ENCODE measurements around the gene NEK10. TPM values are rescaled to one million over a fixed set of nuclear protein-coding genes. Genes with fewer than 3 reads are reported as not detected.

NEK10 gene
- polyA plus RNA-seq, 2 of the 4 experiments (the other 2 are of a cell fraction): 1.7 to 2.9 TPM

DNA sequence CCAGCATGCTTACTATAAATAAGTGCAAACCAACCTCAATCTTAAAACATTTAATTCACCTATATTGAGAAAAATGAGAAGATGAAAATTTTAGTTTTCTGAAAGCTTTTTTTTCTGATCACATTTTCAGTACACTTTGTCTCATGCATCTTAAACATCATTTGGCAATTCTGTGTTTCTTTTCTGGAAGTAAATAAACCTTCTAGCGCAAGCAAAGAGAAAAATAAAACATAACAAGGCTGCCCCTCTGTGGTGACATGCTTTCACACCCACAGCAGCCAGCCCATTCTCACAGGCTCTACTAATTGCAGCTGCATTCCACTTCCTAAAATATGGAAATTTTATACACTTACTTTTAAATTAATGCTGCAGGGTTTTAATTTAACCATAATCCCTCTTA lies 90.1 kb downstream of the NEK10 start:
- WGBS (ENCODE audit: missing lambda C conversion rate): 60% methylated on average over 1 of the region's 1 CpG
- CTCF ChIA-PET: interaction anchor here (0.6 to 1.8 kb wide), 4 partner anchors 13 to 146 kb away, joined by 4 to 7 read pairs (median 4); no protein-coding TSS in a partner anchor
- DNase-seq (ENCODE audit: low read depth in 1 of 2, low spot score in 1 of 2): peak in 1 of 2 experiments; percentile 19

DNA sequence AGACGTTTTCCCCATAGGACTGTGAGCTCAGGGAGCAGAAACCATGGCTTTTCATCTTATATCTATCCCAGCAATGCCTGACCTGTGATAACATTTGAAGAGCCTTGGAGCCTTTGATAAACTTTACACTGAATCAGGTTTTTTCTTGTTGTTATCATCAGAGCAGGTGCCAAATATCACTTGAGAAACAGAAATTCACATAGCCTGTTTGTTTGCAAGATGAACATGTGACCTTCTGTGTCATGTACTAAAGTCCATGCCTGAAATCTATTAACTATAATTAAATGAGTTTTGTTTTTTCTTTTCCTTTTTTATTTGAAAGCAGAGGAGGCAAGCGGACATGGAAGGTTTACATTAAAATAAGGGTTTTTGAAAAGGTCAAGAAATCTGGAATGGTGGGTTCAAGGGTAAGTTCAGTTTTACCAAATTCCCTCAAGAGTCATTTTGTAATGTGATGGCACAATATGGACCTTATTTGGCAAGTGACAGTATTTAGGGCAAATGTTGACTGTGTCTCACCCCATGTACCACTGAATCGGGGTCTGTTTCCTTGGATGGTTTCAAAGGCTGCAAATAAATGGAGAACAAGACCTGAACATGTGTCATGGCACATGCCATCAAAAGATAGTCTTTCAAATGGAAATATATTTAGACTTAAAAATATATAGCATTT lies 90.7 kb downstream of the NEK10 start:
- Histone ChIP-seq H3K4me1 (no peaks in the 10 kb centered on the region), H3K4me2 (no peak overlapping the region), H3K9me3 (no peaks in the 10 kb centered on the region), H3K27ac (no peak overlapping the region), H3K4me3 (no peak overlapping the region)
- WGBS (ENCODE audit: missing lambda C conversion rate): 44% methylated on average over 3 of the region's 3 CpGs
- ChIA-PET CTCF (interaction anchor here (0.6 to 1.8 kb wide), 4 partner anchors 14 to 145 kb away, joined by 4 to 7 read pairs (median 4); no protein-coding TSS in a partner anchor), POLR2A (no interaction called here)
- no peak for FAIRE-seq
- no peak for TF ChIP-seq CBX2 (IDR thresholded peaks at IDR 0.05; ENCODE audit: borderline replicate concordance, low read depth)
- TF ChIP-seq, protein P1, sequence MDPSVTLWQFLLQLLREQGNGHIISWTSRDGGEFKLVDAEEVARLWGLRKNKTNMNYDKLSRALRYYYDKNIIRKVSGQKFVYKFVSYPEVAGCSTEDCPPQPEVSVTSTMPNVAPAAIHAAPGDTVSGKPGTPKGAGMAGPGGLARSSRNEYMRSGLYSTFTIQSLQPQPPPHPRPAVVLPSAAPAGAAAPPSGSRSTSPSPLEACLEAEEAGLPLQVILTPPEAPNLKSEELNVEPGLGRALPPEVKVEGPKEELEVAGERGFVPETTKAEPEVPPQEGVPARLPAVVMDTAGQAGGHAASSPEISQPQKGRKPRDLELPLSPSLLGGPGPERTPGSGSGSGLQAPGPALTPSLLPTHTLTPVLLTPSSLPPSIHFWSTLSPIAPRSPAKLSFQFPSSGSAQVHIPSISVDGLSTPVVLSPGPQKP (IDR thresholded peaks at IDR 0.05; ENCODE audit: low read depth, low read length): no peak
- no peak for TF ChIP-seq BHLHE40 (IDR thresholded peaks at IDR 0.05; ENCODE audit: low read depth, low read length)
- no peak for ATAC-seq
- no peak for DNase-seq (ENCODE audit: low read depth in 1 of 2, low spot score in 1 of 2)

More for the DNA sequence above, 90.1 kb downstream of the NEK10 start:
- H3K4me1 ChIP-seq: no peaks in the 10 kb centered on the region
- no peaks in the 10 kb centered on the region for H3K9me3 ChIP-seq
- ATAC-seq (0 out of 6 replicates have a peak, but pooled peaks of 1 of the 2 experiments have one; percentile 44), FAIRE-seq (no peak)
- no peak overlapping the region for H3K4me2 ChIP-seq
- POLR2A ChIA-PET: no interaction called here
- H3K27ac ChIP-seq: no peak overlapping the region
- no peak overlapping the region for H3K4me3 ChIP-seq
- TF ChIP-seq RAD21 (conservative IDR thresholded peaks at IDR 0.05 in 1 of 2, IDR thresholded peaks at IDR 0.05 in 1 of 2) (peak; percentile 59 to 62), KDM1A (IDR thresholded peaks at IDR 0.05; ENCODE audit: low read depth) (no peak), SMC3 (IDR thresholded peaks at IDR 0.05) (peak; percentile 49)
- TF ChIP-seq, protein P2, sequence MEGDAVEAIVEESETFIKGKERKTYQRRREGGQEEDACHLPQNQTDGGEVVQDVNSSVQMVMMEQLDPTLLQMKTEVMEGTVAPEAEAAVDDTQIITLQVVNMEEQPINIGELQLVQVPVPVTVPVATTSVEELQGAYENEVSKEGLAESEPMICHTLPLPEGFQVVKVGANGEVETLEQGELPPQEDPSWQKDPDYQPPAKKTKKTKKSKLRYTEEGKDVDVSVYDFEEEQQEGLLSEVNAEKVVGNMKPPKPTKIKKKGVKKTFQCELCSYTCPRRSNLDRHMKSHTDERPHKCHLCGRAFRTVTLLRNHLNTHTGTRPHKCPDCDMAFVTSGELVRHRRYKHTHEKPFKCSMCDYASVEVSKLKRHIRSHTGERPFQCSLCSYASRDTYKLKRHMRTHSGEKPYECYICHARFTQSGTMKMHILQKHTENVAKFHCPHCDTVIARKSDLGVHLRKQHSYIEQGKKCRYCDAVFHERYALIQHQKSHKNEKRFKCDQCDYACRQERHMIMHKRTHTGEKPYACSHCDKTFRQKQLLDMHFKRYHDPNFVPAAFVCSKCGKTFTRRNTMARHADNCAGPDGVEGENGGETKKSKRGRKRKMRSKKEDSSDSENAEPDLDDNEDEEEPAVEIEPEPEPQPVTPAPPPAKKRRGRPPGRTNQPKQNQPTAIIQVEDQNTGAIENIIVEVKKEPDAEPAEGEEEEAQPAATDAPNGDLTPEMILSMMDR (IDR thresholded peaks at IDR 0.05): peak; percentile 45

DNA sequence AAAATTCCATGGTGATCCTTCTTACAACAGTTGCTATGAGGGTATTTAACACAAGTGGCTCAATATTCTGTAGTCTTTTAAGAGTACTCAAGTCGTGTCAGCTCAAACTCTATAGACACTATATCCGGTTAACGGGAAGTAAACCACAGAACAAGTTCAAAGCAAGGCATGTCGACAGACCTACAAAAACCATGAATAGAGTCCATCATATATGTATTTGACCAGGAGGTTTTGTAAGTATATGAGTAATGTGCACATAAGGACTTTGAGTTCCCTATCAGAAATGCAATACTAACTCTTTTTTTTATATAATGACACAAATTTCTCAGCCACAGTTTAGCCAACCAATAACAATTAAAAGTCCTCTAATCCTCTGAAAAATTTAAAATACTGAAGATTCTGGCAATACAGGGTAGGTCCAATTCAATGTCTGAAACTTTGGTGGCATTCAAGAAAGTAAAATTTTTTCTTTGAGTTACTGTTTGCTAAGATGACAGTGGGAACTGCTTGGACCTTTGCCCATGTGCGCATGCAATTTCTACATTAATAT lies 93.7 kb downstream of the NEK10 start:
- Histone ChIP-seq H3K4me3 (no peak overlapping the region), H3K27ac (no peak overlapping the region)
- CTCF ChIA-PET: no interaction called here

DNA sequence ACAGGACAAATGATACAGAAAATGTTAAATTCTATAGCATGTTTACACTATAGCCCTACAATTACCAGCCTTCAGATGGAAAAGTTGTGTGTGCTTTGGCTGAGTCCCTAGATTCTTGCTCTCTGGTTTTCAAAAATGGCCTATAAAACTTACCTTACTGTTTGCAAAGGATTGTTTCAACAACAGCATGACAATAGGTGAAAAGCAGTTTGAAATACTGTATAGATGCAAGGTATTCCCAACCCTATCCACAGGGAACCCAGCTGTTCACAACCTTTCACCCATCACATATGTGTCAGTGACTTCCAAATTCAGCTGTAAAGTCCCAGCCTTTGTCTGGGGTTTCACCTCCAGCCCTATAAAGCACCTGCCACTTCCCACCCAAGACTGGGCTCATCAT lies 97.3 kb downstream of the NEK10 start:
- Histone ChIP-seq H3K4me1 (no peaks in the 10 kb centered on the region), H3K4me2 (no peak overlapping the region), H3K9me3 (no peaks in the 10 kb centered on the region), H3K27ac (no peak overlapping the region), H3K4me3 (no peak overlapping the region)
- POLR2A ChIA-PET: no interaction called here
- ATAC-seq (no peak), FAIRE-seq (no peak), DNase-seq (ENCODE audit: low read depth in 1 of 2, low spot score in 1 of 2) (no peak)
- CTCF ChIA-PET: no interaction called here
- no peak for TF ChIP-seq RFX5 (IDR thresholded peaks at IDR 0.05)
- no peak for TF ChIP-seq FOSL2 (IDR thresholded peaks at IDR 0.05)
- no peak for TF ChIP-seq FOSL2 (CRISPR knock-in tag; IDR thresholded peaks at IDR 0.05)
- TF ChIP-seq CEBPB (IDR thresholded peaks at IDR 0.05): no peak
- TF ChIP-seq HOXB13 (CRISPR knock-in tag; IDR thresholded peaks at IDR 0.05; ENCODE audit: low read depth): no peak
- TF ChIP-seq CBX2 (IDR thresholded peaks at IDR 0.05; ENCODE audit: borderline replicate concordance, low read depth): no peak
- TF ChIP-seq SREBF2 (IDR thresholded peaks at IDR 0.05): no peak
- TF ChIP-seq CBX8 (IDR thresholded peaks at IDR 0.05): no peak
- TF ChIP-seq, protein P3, sequence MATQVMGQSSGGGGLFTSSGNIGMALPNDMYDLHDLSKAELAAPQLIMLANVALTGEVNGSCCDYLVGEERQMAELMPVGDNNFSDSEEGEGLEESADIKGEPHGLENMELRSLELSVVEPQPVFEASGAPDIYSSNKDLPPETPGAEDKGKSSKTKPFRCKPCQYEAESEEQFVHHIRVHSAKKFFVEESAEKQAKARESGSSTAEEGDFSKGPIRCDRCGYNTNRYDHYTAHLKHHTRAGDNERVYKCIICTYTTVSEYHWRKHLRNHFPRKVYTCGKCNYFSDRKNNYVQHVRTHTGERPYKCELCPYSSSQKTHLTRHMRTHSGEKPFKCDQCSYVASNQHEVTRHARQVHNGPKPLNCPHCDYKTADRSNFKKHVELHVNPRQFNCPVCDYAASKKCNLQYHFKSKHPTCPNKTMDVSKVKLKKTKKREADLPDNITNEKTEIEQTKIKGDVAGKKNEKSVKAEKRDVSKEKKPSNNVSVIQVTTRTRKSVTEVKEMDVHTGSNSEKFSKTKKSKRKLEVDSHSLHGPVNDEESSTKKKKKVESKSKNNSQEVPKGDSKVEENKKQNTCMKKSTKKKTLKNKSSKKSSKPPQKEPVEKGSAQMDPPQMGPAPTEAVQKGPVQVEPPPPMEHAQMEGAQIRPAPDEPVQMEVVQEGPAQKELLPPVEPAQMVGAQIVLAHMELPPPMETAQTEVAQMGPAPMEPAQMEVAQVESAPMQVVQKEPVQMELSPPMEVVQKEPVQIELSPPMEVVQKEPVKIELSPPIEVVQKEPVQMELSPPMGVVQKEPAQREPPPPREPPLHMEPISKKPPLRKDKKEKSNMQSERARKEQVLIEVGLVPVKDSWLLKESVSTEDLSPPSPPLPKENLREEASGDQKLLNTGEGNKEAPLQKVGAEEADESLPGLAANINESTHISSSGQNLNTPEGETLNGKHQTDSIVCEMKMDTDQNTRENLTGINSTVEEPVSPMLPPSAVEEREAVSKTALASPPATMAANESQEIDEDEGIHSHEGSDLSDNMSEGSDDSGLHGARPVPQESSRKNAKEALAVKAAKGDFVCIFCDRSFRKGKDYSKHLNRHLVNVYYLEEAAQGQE (IDR thresholded peaks at IDR 0.05): no peak
- TF ChIP-seq RCOR1 (IDR thresholded peaks at IDR 0.05; ENCODE audit: low read depth, low read length): no peak
- TF ChIP-seq HDAC2 (IDR thresholded peaks at IDR 0.05): no peak
- no peak for TF ChIP-seq POLR2A (IDR thresholded peaks at IDR 0.05; ENCODE audit: low read length)
- no peak for TF ChIP-seq MYC (IDR thresholded peaks at IDR 0.05; ENCODE audit: borderline replicate concordance, low read length)
- no peak for TF ChIP-seq CHD2 (IDR thresholded peaks at IDR 0.05; ENCODE audit: low read length, partially characterized antibody)
- TF ChIP-seq, protein P4, sequence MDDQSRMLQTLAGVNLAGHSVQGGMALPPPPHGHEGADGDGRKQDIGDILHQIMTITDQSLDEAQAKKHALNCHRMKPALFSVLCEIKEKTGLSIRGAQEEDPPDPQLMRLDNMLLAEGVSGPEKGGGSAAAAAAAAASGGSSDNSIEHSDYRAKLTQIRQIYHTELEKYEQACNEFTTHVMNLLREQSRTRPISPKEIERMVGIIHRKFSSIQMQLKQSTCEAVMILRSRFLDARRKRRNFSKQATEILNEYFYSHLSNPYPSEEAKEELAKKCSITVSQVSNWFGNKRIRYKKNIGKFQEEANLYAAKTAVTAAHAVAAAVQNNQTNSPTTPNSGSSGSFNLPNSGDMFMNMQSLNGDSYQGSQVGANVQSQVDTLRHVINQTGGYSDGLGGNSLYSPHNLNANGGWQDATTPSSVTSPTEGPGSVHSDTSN (IDR thresholded peaks at IDR 0.05): no peak

More for the DNA sequence above, 93.7 kb downstream of the NEK10 start:
- ATAC-seq (no peak), DNase-seq (ENCODE audit: low read depth in 1 of 2, low spot score in 1 of 2) (no peak), FAIRE-seq (no peak)
- no peaks in the 10 kb centered on the region for H3K4me1 ChIP-seq
- no peak overlapping the region for H3K4me2 ChIP-seq
- TF ChIP-seq RNF2 (IDR thresholded peaks at IDR 0.05; ENCODE audit: borderline replicate concordance, low read depth) (no peak), NFE2L2 (conservative IDR thresholded peaks at IDR 0.05; ENCODE audit: low read length) (no peak), ZNF302 (CRISPR knock-in tag; IDR thresholded peaks at IDR 0.05) (no peak), SMC3 (IDR thresholded peaks at IDR 0.05) (no peak), FOSL2 (IDR thresholded peaks at IDR 0.05) (no peak), FOSL2 (CRISPR knock-in tag; IDR thresholded peaks at IDR 0.05) (no peak), RARB (CRISPR knock-in tag; IDR thresholded peaks at IDR 0.05) (no peak), JUN (IDR thresholded peaks at IDR 0.05) (no peak)
- H3K9me3 ChIP-seq: no peaks in the 10 kb centered on the region
- POLR2A ChIA-PET: no interaction called here
- 55% methylated on average over 5 of the region's 5 CpGs for WGBS (ENCODE audit: missing lambda C conversion rate)

All from A549 (cell line).